NAMALWA (cell line): Measurements from ENCODE around the gene IKZF5.

Experiments
- DNase-seq: peaks from one replicate; pipeline ENCODE4 v3.0.0-alpha.2; 2015; ENCODE audit warnings: low spot score

Gene IKZF5

GRCh38 chr10:123016228-123016627, 7.6 kb upstream of the IKZF5 start:
- DNase-seq, result no peak

GRCh38 chr10:123014772-123015171, 6.2 kb upstream of the IKZF5 start:
- DNase-seq, result no peak

GRCh38 chr10:123013456-123014419, 5.1 kb upstream of the IKZF5 start:
- DNase-seq, result no peak

GRCh38 chr10:123011987-123012386, 3.4 kb upstream of the IKZF5 start:
- DNase-seq, result no peak

DNA sequence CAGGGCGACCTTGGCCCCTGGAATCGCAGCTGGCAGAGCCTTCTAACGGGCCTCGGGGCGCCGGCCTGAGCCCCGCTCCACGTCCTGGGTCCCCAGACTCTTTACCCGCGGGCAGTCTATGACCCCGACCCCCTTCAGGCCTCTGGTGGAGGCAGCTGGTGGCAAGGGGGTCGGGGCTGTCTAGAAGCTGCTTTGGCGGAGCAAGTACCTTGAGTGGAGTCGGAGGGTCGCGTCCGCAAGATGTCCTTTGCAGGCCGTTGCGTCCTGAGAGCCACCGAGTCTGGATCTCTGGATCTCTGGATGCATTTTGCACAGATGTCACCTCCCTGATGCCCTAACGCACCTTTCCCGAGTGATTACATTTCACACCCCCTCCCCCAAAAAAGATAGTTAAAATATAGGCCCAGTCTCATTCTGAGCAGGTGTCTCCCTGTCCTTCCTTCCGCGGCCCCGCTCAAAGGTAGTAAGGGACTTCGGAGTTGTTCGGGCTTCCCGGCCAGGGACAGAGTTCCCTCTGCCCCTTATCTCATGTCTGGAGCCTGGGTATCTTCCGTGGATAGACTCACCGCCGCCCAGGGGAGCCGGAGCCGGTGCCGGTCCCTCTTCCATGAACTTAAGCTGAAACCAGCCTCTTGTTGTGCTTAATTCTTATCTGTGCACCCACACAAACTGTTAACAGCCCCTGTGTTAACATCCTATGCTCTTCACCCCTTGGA, 668 bp upstream of the IKZF5 start:
- no peak for DNase-seq

GRCh38 chr10:123007558-123008354, 839 bp downstream of the IKZF5 start:
- DNase-seq, result peak; percentile 86

- DNase-seq, result no peak
These were observed 4.3 kb downstream of the IKZF5 start for GRCh38 chr10:123004298-123004697.

GRCh38 chr10:123001370-123001769, 7.2 kb downstream of the IKZF5 start:
- DNase-seq, result no peak

DNA sequence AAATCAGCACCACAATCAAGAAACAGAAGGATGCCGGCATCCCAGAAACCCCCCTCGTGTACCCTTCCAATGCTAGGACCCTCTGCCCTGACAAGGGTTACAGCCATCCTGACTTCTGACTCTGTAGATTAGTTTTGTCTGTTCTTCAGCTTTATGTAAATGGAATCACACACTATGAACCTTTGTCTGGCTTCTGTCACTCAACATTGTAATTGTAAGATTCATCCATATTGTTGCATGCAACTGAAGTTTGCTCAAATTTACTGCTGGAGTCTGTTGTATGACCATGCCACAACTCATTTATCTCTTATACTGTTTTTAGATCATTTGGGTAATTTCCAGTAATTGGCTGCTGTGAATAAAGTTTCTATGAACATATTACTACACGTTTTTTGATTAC, 8.4 kb downstream of the IKZF5 start:
- no peak for DNase-seq

GRCh38 chr10:122999347-122999746, 9.2 kb downstream of the IKZF5 start:
- DNase-seq, result no peak

DNA sequence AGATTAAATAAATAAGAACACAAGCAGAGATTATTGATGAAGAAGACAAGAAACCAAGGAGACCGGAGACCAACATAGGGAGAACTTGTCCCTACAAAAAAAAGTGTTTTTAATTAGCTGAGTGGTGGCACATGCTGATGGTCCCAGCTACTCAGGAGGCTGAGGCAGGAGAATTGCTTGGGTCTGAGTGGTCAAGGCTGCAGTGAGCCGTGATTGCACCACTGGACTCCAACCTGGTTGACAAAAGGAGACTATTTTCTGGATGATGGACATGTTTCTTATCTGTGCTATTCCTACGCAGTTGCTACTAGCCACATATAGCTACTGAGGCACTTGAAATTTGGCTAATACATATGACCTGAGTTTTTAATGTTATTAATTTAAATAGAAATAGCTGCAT, 9.7 kb downstream of the IKZF5 start:
- no peak for DNase-seq

DNA sequence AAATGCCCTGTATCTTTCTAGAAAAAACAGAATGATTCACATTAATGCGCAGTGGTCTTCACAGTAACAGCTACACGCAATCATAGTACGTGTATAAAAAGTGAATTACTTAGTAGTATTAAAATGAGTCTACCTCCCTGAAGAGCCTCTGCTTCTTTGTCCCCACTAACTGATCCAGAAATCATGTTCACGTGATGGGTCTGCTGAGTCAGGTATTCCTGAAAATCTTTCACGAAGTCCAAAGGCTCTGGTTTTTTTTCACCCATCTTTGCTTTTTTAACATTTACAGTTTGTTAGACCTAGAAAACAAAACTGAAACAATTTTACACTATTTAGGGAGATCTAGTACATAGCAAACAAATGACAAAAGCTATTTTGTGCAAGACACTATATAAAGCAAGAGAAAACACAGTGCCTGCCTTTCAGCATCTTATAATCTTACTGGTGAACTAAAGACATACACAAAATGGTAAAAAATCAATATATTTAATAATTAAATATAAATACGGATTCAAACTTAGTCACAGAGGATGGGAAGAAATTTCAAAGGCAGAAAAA, 10.2 kb downstream of the IKZF5 start:
- DNase-seq, result no peak

- no peak for DNase-seq
These were observed 10.7 kb downstream of the IKZF5 start for GRCh38 chr10:122997864-122998263.

DNA sequence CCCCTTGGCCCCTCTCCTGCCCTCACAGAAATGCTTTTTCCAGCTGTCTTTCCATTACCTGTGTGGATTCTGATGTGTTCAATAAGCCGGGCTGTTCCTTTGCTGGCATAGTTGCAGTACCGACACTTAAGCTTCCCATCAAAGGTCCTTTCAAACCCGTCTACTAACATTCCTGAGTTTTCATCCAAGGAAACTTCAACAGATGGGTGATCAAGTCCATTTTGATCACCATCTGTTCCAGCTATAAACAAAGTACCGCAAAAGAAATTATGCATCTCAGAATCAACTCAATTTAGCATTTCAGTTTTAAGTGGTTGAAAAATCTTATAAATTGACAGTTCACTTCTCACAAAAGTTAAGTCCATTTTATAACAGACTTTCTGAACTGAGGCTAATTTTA, 12.7 kb downstream of the IKZF5 start:
- no peak for DNase-seq

DNA sequence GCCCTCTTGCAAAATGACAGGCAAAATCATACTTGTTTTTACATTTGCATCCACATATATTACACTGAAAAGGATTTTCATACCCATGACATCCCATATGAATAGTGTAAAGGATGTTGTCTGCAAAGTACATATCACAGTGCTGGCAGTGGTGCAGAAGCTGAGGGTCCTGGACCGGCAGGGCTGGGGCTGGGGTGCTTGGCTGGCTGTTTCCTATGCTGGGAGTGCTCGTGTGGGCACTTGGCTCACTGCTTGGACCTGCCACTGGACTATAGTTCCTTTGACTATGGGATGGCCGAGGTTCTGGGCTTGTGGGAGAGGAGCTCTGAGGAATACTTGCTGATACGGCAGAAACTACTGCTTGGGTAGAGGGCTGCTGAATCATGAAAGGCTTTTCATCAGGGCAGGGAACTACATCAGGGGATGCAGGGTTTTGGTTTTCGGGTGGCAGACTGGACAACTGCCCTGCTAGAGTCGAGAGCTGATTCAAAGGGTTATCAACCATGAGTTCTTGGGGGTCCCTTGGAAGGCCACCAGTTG, 14.7 kb downstream of the IKZF5 start:
- no peak for DNase-seq

GRCh38 chr10:122992031-122992585, 16.5 kb downstream of the IKZF5 start:
- DNase-seq, result no peak

- DNase-seq, result no peak
These were observed 18.3 kb downstream of the IKZF5 start for GRCh38 chr10:122990278-122990677.

DNA sequence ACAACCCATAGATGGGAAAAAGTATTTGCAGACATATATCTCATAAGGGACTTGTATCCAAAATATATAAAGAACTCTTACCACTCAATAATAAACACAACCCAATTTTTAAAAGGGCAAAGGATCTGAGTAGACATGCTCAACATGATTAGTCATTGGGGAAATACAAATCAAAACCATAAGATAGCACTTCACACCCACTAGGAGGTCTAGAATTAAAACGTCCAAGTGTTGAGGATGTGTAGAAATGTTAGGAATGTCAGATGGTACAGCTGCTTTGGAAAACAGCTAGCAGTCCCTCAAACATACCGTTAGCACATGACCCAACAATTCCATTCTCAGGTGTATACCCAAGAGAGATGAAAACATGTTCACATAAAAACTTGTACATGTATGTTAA, 20.1 kb downstream of the IKZF5 start:
- DNase-seq, result no peak

DNA sequence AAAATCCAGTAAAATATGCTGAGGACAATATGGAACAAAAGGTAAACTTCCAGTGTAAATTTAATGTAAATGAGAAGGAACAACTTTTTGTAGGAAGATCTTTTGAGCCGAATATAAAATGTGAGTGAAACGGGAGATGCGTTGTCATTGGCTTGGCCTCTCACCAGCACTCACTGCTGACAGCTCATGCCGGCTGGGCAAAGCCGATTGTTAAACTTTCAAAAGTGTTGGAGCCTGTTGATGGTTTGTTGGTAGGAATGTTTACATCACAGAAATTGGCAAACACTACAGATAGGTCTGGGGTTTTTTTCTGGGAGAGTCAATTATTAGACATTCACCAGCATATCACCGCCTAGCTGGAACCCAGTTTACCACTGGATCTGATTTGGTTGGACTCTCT, 22.3 kb downstream of the IKZF5 start:
- no peak for DNase-seq

DNA sequence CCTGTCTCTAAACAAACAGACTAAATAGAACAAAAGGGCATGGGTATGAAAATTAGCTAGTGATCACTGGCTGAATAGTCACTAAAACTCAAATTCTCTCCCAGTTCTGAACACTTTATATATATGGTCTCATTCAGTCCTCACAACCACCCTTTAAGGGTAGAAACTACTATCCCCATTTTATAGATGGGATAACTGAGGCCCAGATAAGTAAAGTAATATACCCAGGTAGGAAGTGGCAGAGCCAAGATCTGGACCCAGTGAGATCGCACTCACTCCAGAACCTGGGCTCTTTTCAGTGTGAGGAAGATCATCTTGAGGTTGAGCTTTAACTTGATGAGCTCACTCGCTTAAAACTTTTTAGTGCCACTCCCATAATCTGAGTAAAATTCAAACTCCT, 23.9 kb downstream of the IKZF5 start:
- DNase-seq, result no peak

DNA sequence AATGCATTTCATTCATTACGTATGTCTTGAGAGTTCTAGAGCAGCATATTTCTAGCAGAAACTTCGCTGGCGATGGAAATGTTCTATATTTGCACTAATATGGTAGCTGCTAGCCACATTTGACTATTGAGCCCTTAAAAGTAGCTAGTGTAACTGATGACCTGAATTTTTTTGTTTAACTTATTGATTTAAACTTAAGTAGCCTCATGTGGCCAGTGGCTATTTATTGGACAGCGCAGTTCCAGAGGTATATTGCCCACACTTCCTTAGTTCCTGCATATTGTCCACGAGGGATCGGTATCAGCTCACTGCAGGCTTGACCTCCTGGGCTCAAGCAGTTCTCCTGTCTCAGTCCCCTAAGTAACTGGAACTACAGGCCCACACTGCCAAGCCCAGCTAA, 24.7 kb downstream of the IKZF5 start:
- DNase-seq, result no peak

DNA sequence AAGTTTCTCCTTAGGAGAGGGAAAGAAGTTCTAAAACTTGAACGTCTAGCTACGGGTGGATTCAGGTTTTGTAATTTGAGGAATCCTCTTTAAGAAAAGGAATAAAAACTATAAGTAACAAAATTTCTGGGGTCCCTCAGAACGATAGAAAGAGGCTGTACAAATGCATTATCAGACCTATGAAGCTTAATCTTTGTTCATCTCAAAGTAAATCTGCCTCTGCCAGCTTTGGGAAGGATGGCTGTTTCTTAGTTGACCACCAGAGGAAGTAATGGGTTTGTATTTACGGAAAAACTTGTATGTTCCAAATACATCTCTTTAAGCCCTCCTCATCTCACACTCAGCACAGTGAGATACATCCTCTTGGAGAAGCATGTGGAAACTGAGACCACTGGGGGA, 27.5 kb downstream of the IKZF5 start:
- DNase-seq, result peak; percentile 68
